ENCODE data around the gene KLF16.

Gene KLF16

GRCh38 chr19:1875646-1876495 lies 12.5 kb upstream of the KLF16 start:
- H3K27ac ChIP-seq, result peak overlapping the region; percentile 92
- TF ChIP-seq CTCF (IDR thresholded peaks at IDR 0.05) (peak; percentile 24; the same call in 1 of the 2 replicates), ZFX (IDR thresholded peaks at IDR 0.05; ENCODE audit: borderline replicate concordance) (no peak)

GRCh38 chr19:1875265-1875645 lies 11.9 kb upstream of the KLF16 start:
- H3K27ac ChIP-seq, result peak overlapping the region; percentile 92

- TF ChIP-seq ZFX (IDR thresholded peaks at IDR 0.05; ENCODE audit: borderline replicate concordance) (no peak), CTCF (IDR thresholded peaks at IDR 0.05) (no peak)
- peak overlapping the region; percentile 92 for H3K27ac ChIP-seq
Observed at GRCh38 chr19:1874554-1875185, 11.3 kb upstream of the KLF16 start.

- TF ChIP-seq CTCF (IDR thresholded peaks at IDR 0.05), result no peak
- no peak for TF ChIP-seq ZFX (IDR thresholded peaks at IDR 0.05; ENCODE audit: borderline replicate concordance)
- peak overlapping the region; percentile 92 for H3K27ac ChIP-seq
Observed at GRCh38 chr19:1873524-1874473, 10.4 kb upstream of the KLF16 start.

- no peak for TF ChIP-seq ZFX (IDR thresholded peaks at IDR 0.05; ENCODE audit: borderline replicate concordance)
- no peak for TF ChIP-seq CTCF (IDR thresholded peaks at IDR 0.05)
- peak overlapping the region; percentile 92 for H3K27ac ChIP-seq
Observed at GRCh38 chr19:1872807-1873523, 9.6 kb upstream of the KLF16 start.

- TF ChIP-seq ZFX (IDR thresholded peaks at IDR 0.05; ENCODE audit: borderline replicate concordance) (no peak), CTCF (IDR thresholded peaks at IDR 0.05) (no peak)
- 0 out of 2 replicates have a peak overlapping the region, but pooled peaks have one; percentile 92 for H3K27ac ChIP-seq
Observed at GRCh38 chr19:1871630-1872029, 8.3 kb upstream of the KLF16 start.

GRCh38 chr19:1871140-1871597 lies 7.8 kb upstream of the KLF16 start:
- 0 out of 2 replicates have a peak overlapping the region, but pooled peaks have one; percentile 92 for H3K27ac ChIP-seq
- TF ChIP-seq CTCF (IDR thresholded peaks at IDR 0.05) (no peak), ZFX (IDR thresholded peaks at IDR 0.05; ENCODE audit: borderline replicate concordance) (no peak)
